ENCODE measurements around the gene PIKFYVE. TPM values are rescaled to one million over a fixed set of nuclear protein-coding genes. Genes with fewer than 3 reads are reported as not detected.
A peak's percentile ranks its signal among the peaks of the same experiment; 100 is the strongest.

The PIKFYVE gene
- total RNA-seq, 1 experiment from 2014 or later: 27.2 TPM

GRCh38 chr2:208254118-208254870 lies 11.8 kb upstream of the PIKFYVE start:
- DNase-seq: peak; percentile 93
- Histone ChIP-seq H2BK120ac (ENCODE audit: low read depth, low read length, poor library complexity, severe bottlenecking) (no peak overlapping the region), H3K9ac (ENCODE audit: extremely low read depth, insufficient read length, low read length) (peak overlapping the region; percentile 89), H3K79me2 (ENCODE audit: insufficient read depth, low read length) (peaks cover 11% of the 10 kb centered on the region; the same call in 1 of the 2 replicates), H3K4me1 (ENCODE audit: insufficient read depth, low read length) (peaks cover 2% of the 10 kb centered on the region; the same call in 1 of the 2 replicates), H3K9me3 (ENCODE audit: control insufficient read depth, low read depth, low read length) (no peaks in the 10 kb centered on the region), H3K56ac (ENCODE audit: insufficient read length, low read depth, low read length) (no peak overlapping the region), H2AFZ (ENCODE audit: low read length) (no peak overlapping the region), H4K20me1 (ENCODE audit: control insufficient read depth, insufficient read depth, insufficient read length) (no peaks in the 10 kb centered on the region), H3K4ac (ENCODE audit: low read depth, low read length) (no peak overlapping the region), H3K14ac (ENCODE audit: insufficient read depth, low read length) (peak overlapping the region; percentile 37; the same call in 1 of the 2 replicates), H3K4me2 (ENCODE audit: insufficient read depth, insufficient read length, low read length) (peak overlapping the region; percentile 79), H3T11ph (ENCODE audit: low read length) (no peak overlapping the region), H3K79me1 (ENCODE audit: insufficient read depth, low read depth, low read length, poor library complexity, severe bottlenecking) (peaks cover 7% of the 10 kb centered on the region), H4K91ac (ENCODE audit: insufficient read length, low read depth, low read length) (no peak overlapping the region), H3K27ac (ENCODE audit: insufficient read length, low read depth, low read length) (peak overlapping the region; percentile 28), H3K27me3 (ENCODE audit: insufficient read depth, low read length) (no peaks in the 10 kb centered on the region), H2BK15ac (ENCODE audit: low read depth, low read length) (no peak overlapping the region), H2AK5ac (ENCODE audit: insufficient read length, low read length) (no peak overlapping the region), H2BK12ac (ENCODE audit: insufficient read length, low read depth, low read length) (no peak overlapping the region), H3K18ac (ENCODE audit: insufficient read length, low read depth, low read length) (peak overlapping the region; percentile 46), H4K5ac (ENCODE audit: insufficient read length, low read depth, low read length) (peak overlapping the region; percentile 5), H2BK20ac (ENCODE audit: low read depth, low read length, poor library complexity, severe bottlenecking) (no peak overlapping the region), H4K8ac (replicated peaks; ENCODE audit: insufficient read length, low read depth, low read length) (no peak overlapping the region), H2BK5ac (ENCODE audit: insufficient read length, low read length) (no peak overlapping the region), H3K23me2 (ENCODE audit: insufficient read length, low read depth, low read length, poor library complexity, severe bottlenecking) (peaks cover 6% of the 10 kb centered on the region), H3K23ac (ENCODE audit: insufficient read length, low read depth, low read length) (no peak overlapping the region)
- TF ChIP-seq CTCF (conservative IDR thresholded peaks at IDR 0.05): peak; percentile 82
- Mint-ChIP-seq H3K27me3 (ENCODE audit: low read depth) (no peaks in the 10 kb centered on the region), H3K36me3 (ENCODE audit: insufficient read depth in 1 of 3, low read depth in 3 of 3) (peaks cover 33 to 45% (median 40%) of the 10 kb centered on the region in 3 experiments; a peak in 6 of 7 replicates), H3K27ac (peak overlapping the region; percentile 97 to 99 (median 97)), H3K9me3 (no peaks in the 10 kb centered on the region), H3K4me3 (peak overlapping the region; percentile 97 to 99), H3K4me1 (peaks cover 43 to 49% of the 10 kb centered on the region in 2 experiments)
- WGBS (ENCODE audit: extremely low coverage, insufficient read length, low lambda C conversion rate): no CpG with 5 or more reads among the region's 36 CpGs
